Activated CD4-positive, alpha-beta T cell treated with anti-CD3 and anti-CD28 coated beads for 48 hours (primary cell): Measurements from ENCODE around the gene IFRD1.

Experiments used
- DNase-seq: peaks from one replicate; pipeline ENCODE4 v3.0.0-alpha.2; 2020

The IFRD1 gene

DNA sequence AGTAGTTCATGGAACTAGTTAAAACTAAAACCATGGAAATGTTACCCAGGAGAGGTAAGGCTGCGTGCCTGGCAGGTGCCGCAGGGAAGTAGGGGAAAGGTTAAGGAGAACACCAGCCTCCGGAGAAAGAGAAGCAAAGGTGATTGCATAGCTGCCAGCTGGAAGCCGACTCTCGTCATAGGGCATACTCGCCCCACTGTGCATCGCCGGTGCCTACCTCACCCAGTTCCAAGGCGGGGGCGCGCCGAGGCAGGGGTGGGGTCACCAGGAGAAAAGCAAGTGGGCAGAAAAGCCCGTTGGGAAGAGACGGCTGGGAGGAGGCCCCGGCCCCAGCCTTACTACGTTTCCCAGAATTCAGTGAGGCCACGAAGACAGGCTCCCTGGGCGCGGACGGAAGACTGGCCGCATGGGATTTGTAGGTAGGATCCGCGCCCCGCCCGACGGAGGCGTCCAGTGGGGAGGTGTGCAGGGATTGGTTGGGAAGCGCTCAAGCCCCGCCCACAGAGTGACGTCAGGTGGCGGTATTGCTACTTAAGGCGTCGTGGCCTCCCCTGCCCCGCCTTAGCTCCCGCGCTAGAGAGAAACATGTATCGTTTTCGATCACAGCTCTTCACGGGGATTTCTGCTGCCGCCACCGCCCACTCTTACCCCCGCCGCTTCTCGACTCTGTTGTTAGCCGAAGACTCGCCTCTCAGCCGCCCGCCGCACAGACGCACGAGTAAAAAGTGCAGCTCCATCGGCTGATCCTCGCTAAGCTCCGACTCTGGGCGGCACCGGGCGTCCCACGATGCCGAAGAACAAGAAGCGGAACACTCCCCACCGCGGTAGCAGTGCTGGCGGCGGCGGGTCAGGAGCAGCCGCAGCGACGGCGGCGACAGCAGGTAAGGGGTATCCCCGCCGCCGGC is at the start of gene IFRD1:
Gene IFRD1, plus strand, starts transcription at position 559 of the 905 bp plus-strand sequence. Its CDS starts 229 bp downstream, at position 788.
- peak; percentile 99 for DNase-seq

DNA sequence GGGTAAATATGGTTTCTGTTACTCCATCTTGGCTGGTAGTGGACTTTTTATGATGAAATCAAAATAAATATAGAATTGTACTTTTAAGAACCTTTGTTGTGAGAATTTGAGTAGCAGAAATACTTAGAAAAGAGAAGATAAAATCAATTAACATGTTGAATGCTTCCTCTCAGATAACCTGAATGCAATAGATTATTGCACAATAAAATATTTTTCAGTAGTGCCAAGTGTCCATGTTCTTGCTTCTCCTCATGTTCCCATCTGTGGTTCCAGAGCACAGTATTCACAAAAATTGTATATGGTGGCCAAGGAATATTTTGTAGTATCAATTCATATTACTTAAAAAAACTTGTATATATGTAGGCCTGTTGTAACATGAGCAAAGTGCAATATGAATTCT is 45.9 kb upstream of the IFRD1 start:
- DNase-seq, result no peak

DNA sequence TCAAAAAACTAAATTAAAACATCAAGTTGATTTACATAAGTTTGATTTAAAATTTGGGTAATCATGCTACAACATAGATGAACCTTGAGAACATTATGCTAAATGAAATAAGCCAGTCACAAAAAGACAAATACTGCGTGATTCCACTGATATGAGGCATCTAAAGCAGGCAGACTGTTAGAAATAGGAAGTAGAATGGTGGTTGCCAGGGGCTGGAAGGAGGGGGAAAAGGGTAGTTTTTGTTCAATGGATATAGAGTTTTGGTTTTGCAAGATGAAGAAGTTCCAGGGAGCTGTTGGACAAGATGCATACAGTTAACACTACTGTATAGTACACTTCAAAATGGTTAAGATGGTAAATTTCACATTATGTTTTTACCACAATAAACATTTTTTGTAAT is 45.0 kb upstream of the IFRD1 start:
- DNase-seq, result no peak

GRCh38 chr7:112407261-112407660 is 43.0 kb upstream of the IFRD1 start:
- DNase-seq, result no peak

GRCh38 chr7:112410092-112410491 is 40.2 kb upstream of the IFRD1 start:
- DNase-seq, result no peak

- no peak for DNase-seq
Measured at GRCh38 chr7:112411186-112411795, 39.0 kb upstream of the IFRD1 start.

DNA sequence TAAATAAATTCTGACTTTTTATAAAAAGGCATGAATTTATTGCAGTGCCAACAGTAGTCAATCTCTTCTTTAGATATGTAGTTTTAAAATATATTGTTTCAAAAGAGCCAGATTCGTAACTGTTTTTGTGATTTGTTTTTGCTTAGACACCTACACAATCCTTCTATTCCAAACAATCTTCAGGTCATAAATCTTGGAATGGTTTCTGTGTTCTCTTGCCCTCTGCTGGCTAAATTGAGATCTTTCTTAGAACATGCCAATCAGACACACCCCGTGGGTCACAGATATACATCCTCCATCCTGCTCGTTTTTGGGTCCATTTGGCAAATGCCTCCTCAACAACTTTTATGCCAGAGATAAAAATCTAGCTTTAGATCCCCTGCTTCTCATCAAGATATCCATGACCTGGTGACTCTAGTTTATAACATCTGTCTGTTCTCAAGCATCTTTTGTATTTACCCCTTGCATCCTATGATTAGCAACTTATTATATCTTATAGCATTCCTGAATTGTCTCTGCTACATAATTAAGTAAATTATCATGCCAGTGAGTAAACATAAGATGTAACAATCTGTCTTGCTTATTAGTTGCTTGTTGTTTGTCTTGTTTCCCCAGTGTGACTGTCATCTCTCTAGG is 35.3 kb upstream of the IFRD1 start:
- DNase-seq, result no peak

DNA sequence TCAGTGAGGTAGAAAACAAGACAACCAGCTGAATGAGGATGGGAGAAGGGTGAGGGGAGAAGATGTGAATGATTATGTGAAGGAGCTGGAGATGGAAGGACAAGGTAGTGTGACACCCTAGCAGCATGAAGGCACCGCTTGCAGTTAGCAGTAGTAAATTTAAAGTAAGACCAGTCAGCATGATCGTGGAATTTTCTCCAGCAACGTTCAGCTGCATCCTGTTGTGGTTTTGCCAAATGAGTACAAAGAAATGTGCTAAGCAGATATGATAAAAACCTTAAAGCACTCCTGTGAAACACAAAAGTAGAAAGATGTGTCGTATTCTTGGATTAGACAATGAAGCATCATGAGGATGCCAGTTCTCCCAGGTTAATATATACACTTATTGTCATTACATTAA is 34.1 kb upstream of the IFRD1 start:
- no peak for DNase-seq

GRCh38 chr7:112419543-112420130 is 30.6 kb upstream of the IFRD1 start:
- DNase-seq, result no peak

- no peak for DNase-seq
Measured at GRCh38 chr7:112420236-112420861, 29.9 kb upstream of the IFRD1 start.

- DNase-seq, result no peak
Measured at GRCh38 chr7:112421666-112422486, 28.4 kb upstream of the IFRD1 start.

GRCh38 chr7:112422842-112423496 is 27.3 kb upstream of the IFRD1 start:
- DNase-seq, result peak; percentile 32

- no peak for DNase-seq
Measured at GRCh38 chr7:112423987-112424386, 26.3 kb upstream of the IFRD1 start.

- DNase-seq, result no peak
Measured at GRCh38 chr7:112427984-112428383, 22.3 kb upstream of the IFRD1 start.

- no peak for DNase-seq
Measured at GRCh38 chr7:112428715-112429114, 21.5 kb upstream of the IFRD1 start.

DNA sequence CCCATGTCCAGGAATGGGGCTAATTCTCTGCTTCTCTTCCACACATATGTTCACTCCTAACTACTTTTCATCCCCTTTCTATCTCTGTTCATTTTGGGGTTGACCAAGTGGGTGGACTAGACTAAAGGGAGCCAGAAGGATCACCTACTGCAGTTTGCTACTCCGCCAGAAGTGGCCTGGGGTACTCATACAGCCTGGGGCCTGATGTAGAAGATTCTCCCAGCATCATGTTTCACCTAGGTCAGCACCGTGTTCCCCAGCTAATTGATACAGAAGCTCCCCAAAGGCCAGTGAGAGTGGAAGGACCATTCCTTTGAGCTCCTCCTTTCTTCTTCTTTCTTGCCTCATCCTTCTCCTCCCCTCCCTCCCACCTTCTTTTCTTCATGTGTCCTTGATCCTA is 19.6 kb upstream of the IFRD1 start:
- DNase-seq, result no peak

GRCh38 chr7:112431803-112432202 is 18.5 kb upstream of the IFRD1 start:
- DNase-seq, result no peak

GRCh38 chr7:112433289-112433688 is 17.0 kb upstream of the IFRD1 start:
- no peak for DNase-seq

GRCh38 chr7:112437072-112437471 is 13.2 kb upstream of the IFRD1 start:
- DNase-seq, result no peak

GRCh38 chr7:112439476-112439875 is 10.8 kb upstream of the IFRD1 start:
- no peak for DNase-seq

GRCh38 chr7:112442210-112442609 is 8.1 kb upstream of the IFRD1 start:
- no peak for DNase-seq

GRCh38 chr7:112444505-112444904 is 5.8 kb upstream of the IFRD1 start:
- no peak for DNase-seq
